ENCODE data around the gene THYN1.
"Not testable (repeated sequence)": the region's sequence is repeated elsewhere in the genome, so short reads cannot be mapped to it uniquely, and the experiment has no call there.

Gene THYN1

DNA sequence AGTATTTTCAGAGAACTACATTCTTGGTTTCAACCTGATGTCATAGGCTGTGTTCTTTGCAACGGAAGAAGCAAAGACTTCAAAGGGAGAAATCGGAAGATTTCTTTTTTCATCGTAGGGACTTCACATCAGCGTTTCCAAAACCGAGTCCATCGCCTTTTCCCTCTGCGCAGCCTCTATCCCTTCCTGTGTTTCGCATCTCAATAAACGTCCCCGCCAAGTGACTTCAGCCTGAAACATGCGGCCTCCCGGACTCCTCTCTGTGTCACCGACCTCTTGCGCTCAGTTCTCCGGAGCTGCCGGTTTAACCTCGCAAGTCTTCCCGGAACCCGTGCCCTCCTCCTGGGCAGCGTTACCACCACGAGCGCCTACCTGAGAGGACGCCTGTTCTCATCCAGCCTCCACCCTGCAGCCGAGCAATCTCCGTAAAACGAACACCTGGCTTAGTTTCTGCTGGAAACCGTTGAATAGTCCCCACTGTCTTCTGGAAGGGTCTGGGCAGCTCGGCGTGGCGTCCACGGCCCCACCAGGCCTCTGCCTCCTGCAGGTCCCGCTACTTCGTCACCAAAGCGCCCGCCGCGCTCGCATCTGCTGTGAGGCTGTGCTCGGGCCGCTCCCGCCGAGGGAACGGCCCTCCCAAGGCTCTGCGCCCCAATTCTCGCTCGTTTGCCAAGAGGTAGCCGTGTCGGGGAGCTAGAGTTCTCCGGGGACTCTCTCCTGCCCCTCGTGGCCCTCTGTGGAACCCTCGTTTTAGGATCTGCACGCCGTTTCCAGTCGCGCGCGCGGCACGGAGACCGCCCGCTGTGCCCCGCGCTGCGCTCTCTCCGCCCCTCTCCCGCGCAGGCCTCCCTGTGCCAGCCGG is 22.6 kb upstream of the THYN1 start, which contains the start of gene GLB1L3:
Gene GLB1L3, plus strand, starts transcription at position 846 of the 862 bp plus-strand sequence. CDS start 362 bp downstream, outside the sequence.
- peak within 1 kb of the TSS; percentile 89 for H3K4me3 ChIP-seq (ENCODE audit: low read depth, low read length)

DNA sequence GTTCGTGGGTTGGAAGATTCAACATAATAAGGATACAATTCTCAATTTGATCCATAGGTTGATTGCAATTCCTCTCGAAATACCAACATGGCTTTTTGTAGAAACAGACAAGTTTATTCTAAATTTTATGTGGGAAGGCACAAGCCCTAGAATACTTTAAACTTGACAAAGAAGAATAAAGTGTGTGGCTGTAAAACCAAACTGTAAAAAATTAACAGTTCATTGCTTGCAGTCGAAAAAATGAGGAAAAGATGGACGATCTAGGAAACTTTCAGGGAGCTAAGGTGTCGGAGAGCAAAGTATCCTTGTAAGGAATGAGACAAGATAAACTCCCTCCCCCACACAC is 22.0 kb upstream of the THYN1 start:
- H3K4me3 ChIP-seq (ENCODE audit: low read depth, low read length) = peak overlapping the region; percentile 89

DNA sequence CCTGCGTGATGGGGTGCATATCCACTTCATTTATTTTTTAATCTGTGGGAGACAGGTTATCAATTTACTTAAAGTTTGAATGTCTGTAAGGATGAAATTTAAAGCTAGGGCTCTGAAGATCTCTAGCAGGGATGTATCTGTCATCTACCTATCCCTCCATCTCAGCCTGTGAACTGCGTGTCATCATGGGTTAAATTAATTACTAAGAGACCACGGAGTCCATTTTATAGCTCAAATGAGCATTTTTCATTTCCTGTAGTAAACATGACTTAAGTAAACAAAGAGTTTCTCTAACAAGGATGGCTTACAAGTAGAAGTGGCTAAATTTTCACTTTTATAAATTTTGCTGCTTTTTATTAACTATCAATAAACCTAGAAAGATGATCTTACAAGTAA is 20.2 kb upstream of the THYN1 start:
- H3K4me3 ChIP-seq (ENCODE audit: low read depth, low read length) = peak overlapping the region; percentile 1

DNA sequence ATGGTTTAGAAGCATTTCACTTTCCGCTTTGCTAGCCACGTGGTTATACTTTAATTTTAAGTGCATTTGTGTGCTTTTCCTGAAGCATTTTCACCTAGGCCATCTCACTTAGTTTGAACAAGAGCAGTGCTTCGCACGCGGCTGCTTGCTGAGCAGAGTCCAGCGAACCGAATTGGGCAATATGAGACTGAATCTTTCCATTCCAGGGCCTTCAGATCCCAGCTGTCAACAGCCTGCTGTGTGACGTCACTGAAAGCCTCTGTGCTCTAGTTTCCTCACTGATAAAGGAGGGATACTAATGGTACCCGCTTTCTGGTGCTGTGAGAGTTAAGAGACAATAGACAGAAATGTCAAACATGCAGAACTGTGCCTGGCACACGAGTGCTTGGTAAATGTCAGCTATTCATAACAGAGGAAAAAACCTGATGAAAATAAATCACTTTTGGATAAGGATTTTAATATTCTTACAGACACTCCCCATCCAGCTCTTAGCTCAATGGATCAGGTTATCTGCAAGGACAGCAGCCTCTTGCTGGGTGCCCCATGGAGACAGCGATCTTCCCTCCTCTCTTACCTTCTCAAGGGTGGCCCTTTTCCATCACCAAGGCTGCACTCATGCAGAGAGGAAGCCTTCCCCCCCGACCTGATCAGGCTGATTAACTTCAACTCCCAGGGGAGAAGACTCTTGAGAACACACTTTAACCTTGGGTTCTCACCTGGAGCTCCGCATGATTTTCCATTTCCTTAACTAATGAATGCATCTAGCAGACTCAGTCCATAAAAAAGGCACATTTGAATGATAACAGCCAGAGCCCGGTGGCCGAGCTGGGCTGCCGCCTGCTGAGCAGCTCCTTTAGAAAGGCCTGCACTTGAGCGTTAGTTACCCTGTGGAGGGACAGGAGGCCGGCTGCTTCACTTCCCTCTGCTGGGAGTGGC is 19.5 kb upstream of the THYN1 start:
- no peak overlapping the region for H3K4me3 ChIP-seq (ENCODE audit: low read depth, low read length)

DNA sequence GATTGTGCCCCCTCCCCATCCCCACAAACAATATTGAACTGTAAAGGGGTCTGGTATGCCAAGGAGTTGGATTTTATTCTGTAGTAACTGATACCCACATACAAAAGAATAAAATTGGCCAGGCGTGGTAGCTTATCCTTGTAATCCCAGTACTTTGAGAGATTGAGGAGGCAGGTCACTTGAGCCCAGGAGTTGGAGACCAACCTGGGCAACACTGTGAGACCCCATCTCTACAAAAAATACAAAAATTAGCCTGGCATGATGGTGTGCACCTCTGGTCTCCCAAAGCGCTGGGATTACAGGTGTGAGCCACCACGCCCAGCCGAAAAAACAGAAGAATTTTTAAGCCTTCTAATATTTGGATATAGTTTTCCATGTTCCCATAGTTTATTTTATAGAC is 18.8 kb upstream of the THYN1 start:
- no peak overlapping the region for H3K4me3 ChIP-seq (ENCODE audit: low read depth, low read length)

DNA sequence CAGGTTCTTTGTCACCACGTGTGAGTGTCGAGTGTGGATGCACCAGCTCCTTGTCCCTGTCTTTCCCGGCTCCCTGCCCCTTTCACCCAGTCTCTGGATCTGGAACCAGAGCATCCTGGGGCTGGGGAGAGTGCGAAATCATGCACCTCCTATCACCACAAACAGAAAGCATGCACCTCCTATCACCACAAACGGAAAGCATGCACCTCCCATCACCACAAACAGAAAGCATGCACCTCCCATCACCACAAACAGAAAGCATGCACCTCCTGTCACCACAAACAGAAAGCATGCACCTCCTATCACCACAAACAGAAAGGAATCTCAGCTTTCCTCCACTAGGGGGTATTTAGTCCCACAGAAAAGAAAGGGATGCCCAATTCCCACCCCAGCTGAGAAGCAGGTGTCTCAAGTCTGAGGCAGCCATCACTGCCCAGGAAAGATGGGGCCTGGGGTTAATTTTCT is 17.1 kb upstream of the THYN1 start:
- H3K4me3 ChIP-seq (ENCODE audit: low read depth, low read length) = no peak overlapping the region

DNA sequence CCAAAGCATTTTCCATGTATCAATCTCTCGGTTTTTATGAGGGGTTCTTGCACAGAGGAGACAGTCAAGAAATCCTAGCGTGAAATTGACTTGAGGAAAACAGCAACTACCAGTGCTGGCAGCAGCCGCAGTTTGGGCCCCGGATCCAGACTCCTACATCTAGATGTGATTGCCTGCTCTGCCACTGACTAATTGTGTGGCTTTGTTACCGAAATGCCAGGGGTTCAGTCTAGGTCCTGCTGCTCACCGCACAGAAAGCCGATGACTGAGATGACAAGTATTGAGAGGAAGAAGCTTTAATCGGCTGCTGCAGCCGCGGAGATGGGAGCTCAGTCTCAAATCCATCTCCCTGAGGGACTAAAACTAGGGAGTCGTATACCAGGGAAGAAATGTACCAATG is 14.8 kb upstream of the THYN1 start:
- no peak overlapping the region for H3K4me3 ChIP-seq (ENCODE audit: low read depth, low read length)

DNA sequence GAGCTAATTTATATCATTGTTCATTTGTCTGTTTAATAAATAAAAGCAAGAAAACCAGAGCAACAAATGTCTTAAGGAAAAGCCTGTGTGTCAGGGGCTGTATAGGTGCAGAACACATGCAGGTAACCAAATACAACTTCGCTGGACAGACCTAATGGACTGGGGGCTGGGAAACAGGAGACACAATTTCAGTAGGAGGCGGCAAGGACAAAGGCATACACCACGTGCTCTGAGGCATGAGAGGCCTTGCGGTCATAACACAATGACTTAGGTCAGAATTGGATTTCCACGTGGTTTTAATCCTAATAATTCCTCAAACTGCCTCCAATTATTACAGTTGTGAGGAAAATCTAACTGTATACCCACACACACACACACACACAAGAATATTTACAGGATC is 14.3 kb upstream of the THYN1 start:
- no peak overlapping the region for H3K4me3 ChIP-seq (ENCODE audit: low read depth, low read length)

DNA sequence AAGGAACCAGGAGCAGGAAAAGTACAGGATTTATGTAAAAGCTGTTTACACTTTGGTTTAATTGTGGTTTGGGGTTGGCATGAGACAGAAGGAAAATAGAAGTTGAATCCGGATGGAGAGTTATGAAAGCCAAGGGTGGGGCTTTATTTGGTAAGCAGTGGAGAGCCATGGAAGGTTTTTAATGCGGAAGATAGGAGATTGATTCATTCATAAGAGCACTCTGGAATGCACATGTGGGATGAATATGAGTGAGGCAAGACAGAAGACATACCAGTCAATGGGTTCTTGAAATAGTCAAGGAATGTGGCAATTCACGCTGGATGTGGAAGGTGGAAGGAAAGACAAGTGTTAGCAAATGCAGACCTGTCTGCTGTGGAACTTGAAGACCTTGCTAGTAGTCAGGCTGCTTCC is 13.7 kb upstream of the THYN1 start:
- no peak overlapping the region for H3K4me3 ChIP-seq (ENCODE audit: low read depth, low read length)

DNA sequence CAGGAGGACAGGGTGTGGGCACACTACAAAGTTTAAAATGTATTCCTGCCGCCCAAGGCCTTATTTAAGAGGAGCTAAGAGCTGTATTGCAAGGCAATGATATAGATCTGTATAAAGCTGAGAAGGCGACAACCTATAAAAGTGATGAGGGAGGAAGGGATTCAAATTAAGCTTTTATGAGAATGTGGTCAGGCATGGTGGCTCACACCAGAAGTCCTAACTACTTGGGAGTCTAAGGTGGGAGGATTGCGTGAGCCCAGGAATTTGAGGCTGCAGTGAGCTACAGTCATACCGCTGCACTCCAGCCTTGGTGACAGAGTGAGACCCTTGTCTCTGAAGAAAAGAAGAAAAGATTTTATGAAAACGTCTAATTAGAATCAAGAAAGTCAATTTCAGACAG is 13.3 kb upstream of the THYN1 start:
- H3K4me3 ChIP-seq (ENCODE audit: low read depth, low read length) = no peak overlapping the region

DNA sequence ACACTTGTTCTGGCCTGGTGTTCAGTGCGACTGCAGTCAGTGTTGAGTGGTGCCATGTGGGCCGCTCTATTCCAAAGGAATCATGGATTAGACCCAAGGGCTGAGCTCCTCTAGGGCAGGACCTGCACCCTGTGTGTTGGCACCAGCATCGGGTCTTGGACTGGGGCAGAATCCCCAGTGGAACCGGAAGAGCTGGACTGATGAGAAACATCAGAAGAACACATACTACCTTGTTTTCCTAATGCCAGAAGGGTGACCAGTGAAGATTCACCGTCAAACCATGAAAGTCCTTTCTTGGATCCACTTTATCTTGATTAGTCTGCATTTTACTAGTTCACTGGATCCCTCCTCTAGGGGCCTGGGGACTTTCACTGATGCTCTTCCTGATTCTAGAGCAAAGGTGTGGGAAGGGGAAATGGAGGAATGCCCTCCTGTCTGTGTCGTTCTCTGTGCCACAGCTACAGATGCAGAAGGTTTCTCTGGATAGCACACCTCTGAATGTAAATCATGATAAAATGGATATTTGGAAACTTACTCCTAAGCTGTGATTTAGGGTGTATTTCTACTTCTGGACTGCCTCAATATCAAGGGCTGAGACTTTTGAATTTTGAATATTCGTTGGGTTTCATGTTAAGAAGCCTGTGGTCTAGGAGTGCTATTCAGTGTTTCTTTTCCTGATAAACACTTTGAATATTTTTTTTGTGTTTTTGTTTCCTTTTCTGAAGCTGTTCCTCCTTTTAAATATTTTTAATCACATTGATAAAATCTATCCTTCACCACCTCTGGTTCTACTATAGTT is 12.0 kb upstream of the THYN1 start:
- H3K4me3 ChIP-seq (ENCODE audit: low read depth, low read length) = no peak overlapping the region

DNA sequence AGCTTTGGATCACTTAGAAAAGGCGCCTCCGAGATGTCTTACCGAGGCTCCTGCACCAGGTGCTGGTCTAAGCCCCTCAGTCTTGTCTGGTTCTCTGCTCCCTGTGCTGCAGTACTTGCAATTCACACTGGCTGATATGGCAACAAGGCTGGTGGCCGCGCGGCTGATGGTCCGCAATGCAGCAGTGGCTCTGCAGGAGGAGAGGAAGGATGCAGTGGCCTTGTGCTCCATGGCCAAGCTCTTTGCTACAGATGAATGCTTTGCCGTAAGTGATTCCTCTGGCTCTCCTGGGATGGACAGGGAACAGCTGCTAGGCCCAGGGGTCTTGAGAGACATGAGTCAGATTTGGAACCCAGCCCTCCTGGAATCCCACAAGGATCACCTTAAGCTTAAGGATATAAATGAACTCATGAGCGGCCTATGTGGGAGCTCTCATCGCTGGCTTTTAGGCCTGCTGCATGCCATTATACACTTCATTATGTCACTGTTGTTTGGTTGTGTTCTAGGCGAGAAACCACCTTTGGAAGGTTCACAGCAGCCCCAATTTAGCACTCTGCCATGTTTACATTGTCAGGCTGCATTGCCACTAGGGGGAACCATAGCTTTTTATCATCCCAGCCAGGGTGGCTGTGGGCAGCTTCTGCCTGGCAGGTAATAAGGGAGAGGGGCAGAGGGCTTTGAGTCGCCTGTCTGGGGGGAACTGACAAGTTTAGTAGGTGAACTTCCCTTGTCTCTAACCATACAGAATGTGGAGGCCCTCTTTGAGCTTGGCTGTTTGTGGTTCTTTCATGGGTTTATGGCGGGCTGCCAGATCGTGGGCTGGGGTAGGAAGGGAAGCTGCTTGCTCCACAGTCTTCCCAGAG is 8.7 kb upstream of the THYN1 start:
- H3K4me3 ChIP-seq (ENCODE audit: low read depth, low read length) = no peak overlapping the region

DNA sequence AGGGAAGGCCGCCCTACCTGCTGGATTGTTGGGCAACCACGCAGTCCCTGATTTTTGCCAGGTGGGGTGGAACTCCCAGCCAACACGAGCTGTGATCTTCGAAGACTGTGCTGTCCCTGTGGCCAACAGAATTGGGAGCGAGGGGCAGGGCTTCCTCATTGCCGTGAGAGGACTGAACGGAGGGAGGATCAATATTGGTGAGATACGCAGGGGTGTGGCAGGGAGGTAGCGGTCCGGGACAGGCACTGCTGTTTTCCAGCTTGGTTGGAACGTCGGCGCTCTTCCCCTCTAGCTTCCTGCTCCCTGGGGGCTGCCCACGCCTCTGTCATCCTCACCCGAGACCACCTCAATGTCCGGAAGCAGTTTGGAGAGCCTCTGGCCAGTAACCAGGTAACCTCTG is 7.8 kb upstream of the THYN1 start:
- H3K4me3 ChIP-seq (ENCODE audit: low read depth, low read length) = no peak overlapping the region

DNA sequence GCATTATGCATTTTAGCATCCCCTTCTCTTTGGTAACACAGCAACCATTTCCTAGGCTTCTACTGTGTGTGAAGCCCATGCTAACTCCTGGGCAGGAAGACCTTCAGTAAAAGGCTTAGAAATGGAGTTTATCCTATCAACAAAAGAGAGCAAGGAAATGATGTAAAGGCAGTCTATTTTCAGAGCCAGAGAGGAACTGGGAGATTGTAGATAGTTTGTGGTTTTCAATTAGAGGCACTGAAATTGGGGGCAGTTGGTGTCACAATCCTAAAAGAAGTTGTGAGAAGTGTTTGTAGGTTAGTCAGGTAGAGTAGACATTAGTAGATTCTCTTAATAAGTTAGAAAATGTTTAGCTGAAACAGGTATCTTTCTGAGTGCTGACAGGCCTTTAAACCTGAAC is 7.4 kb upstream of the THYN1 start:
- no peak overlapping the region for H3K4me3 ChIP-seq (ENCODE audit: low read depth, low read length)

DNA sequence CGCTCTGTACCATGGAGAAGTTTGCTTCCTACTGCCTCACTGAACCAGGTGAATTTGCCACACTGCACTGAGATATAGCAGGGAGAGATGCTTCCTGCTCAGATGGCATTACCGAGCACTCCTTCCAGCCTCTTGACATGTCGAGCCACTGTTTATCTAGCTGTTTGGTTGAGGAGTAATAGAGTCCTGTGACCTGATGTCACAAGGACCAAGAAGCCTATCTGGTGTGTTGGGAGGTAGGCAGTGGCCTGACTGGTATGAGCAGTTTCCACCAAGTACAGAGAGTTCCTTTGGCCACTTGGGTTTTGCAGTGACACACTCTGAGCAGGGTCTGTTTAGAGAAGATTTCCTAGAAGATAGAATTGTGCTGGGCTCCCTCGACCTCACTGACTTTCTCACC is 5.4 kb upstream of the THYN1 start:
- H3K4me3 ChIP-seq (ENCODE audit: low read depth, low read length) = no peak overlapping the region

DNA sequence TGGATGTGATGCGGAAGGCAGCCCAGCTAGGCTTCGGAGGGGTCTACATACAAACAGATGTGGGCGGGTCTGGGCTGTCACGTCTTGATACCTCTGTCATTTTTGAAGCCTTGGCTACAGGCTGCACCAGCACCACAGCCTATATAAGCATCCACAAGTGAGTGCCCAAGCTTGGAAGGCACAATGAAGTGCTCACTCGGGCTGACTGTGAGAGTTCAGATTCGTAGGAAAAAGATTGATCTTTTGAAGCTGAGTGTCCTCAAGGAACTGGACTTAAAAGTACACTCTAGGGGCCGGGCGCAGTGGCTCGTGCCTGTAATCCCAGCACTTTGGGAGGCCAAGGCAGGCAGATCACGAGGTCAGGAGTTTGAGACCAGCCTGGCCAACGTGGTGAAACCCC is 3.9 kb upstream of the THYN1 start:
- H3K4me3 ChIP-seq (ENCODE audit: low read depth, low read length) = no peak overlapping the region

DNA sequence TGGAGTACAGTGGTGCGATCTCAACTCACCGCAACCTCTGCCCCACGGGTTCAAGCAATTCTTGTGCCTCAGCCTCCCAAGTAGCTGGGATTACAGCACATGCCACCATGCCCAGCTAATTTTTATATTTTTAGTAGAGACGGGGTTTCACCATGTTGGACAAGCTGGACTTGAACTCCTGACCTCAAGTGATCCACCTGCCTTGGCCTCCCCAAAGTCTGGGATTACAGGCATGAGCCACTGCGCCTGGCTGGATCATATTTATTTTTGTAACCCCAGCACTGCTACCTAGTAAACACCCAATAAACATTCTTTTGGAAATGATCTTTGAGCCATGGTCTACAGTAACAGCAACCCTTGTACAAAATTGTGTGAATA is 2.0 kb upstream of the THYN1 start:
- H3K4me3 ChIP-seq (ENCODE audit: low read depth, low read length) = not testable (repeated sequence)

DNA sequence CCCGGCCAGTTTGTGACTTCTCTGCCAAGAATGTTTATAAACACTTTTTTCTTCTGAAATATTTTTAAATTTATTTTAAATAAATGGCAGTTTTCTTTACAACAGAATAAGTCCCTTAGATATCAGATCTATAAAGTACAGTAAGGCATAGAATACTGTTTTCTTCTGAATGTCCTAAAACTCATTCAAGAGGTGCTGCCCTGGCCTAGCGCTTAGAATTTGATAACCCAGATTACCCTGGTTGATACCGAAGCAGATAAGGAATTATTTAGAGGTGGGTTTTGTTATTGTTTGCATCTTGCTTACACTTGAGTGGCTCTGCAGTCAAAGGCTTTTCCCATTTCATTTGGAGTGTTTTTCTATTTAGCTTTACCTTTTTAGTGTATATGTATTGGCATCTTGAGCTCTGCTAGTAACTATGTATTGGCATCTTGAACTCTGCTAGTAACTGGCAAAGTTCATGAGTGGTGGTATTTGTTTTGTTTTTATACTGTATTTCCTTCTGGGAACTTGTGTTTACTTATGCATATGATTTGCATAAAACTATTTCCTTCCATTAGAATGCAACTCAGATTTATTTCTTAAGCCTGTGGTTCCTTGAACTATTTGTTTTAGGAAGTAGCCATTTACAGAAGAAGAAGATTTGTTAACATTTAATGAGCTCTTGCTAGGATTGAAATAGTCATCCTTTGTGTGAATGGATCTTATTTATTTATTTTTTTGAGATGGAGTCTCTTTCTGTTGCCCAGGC is 1.5 kb upstream of the THYN1 start:
- peak overlapping the region; percentile 91 for H3K4me3 ChIP-seq (ENCODE audit: low read depth, low read length)
